Heart right ventricle (tissue), 16 donors: ENCODE data around the gene TAAR2. TPM values are rescaled to one million over a fixed set of nuclear protein-coding genes. Genes with fewer than 3 reads are reported as not detected.
"Not testable (repeated sequence)": the region's sequence is repeated elsewhere in the genome, so short reads cannot be mapped to it uniquely, and the experiment has no call there.

Experiments
- ATAC-seq, 8 donors: fragments of 200-7000 bp; cut with Tn5 transposase; one replicate each; pipeline ENCODE4 v1.9.1; 2020; ENCODE audit warnings: mild to moderate bottlenecking in 8 of 8, moderate library complexity in 8 of 8, moderate number of reproducible peaks in 1 of 8
- DNase-seq, 2 donors: peaks; one replicate each; pipeline ENCODE4 v3.0.0-alpha.2; 2020
- H3K27ac ChIP-seq, 10 donors: fragments of 200-600 bp; sonication (generic) in 2 of 10; one replicate each; pipeline versions ENCODE4 v1.5.0 to v1.8.0; 2020 to 2022; ENCODE audit warnings: mild to moderate bottlenecking in 3 of 10
- H3K27me3 ChIP-seq, 7 donors: fragments of 200-600 bp; one replicate each; pipeline ENCODE4 v1.8.0; 2021 to 2022; ENCODE audit warnings: mild to moderate bottlenecking in 2 of 7
- H3K36me3 ChIP-seq, 9 donors: fragments of 200-600 bp; sonication (generic) in 1 of 9; one replicate each; pipeline versions ENCODE4 v1.5.0 to v1.8.0; 2020 to 2022; ENCODE audit warnings: mild to moderate bottlenecking in 2 of 9
- H3K4me1 ChIP-seq, 9 donors: fragments of 200-600 bp; sonication (generic) in 1 of 9; one replicate each; pipeline versions ENCODE4 v1.5.0 to v1.8.0; 2020 to 2022; ENCODE audit warnings: mild to moderate bottlenecking in 4 of 9
- H3K4me3 ChIP-seq, 10 donors: fragments of 200-600 bp; sonication (generic) in 2 of 10; one replicate each; pipeline versions ENCODE4 v1.5.0 to v1.8.0; 2020 to 2022; ENCODE audit warnings: mild to moderate bottlenecking in 7 of 10, moderate library complexity in 2 of 10
- H3K9me3 ChIP-seq, 11 donors: fragments of 200-600 bp in 10 of 11; sonication (generic) in 2 of 11; one replicate each; pipeline versions ENCODE4 v1.5.0 to v1.8.0; 2013 to 2022; ENCODE audit warnings: mild to moderate bottlenecking in 2 of 11, control low read depth in 1 of 11, moderate library complexity in 1 of 11
- WGBS, 2 donors: extraction: QIAGEN DNeasy Blood & Tissue Kit; methylation state at CpG; one replicate each; pipeline ENCODE4 v1.1.7; 2013; ENCODE audit warnings: inconsistent platforms in 1 of 2; 5-methylcytosine and 5-hydroxymethylcytosine counted together
- intact Hi-C, 10 donors: fragments of 100-400 bp; cut with DNase I; formaldehyde crosslinking; loops; one replicate each; pipeline versions ENCODE4 v1.11.1 to v1.14.2; 2022
- polyA plus RNA-seq, 2 donors: library from polyadenylated mRNA; stranded (reverse); fragments of 200-250 nt; gene quantifications; one replicate each; pipeline ENCODE4 v1.2.3, GENCODE V29; 2013
- total RNA-seq, 10 donors: library from RNA; stranded (reverse); fragmentation: NEBNext Ultra II Directional in 3 of 10; extraction: Animal tissue kit (Norgen Biotek cat#: 25700) in 3 of 10; gene quantifications; one replicate each; pipeline versions ENCODE4 v1.2.1 to v1.2.4, GENCODE V29; 2021 to 2023
- TF ChIP-seq, protein P1 (sequence below), 9 donors: fragments of 200-600 bp; sonication (generic) in 2 of 9; IDR thresholded peaks; one replicate each; pipeline versions ENCODE4 v1.5.0 to v1.8.0; 2021 to 2022; ENCODE audit warnings: antibody characterized with exemption in 9 of 9, mild to moderate bottlenecking in 5 of 9, moderate library complexity in 1 of 9
- donor health status: Arrhythmogenic right ventricular cardiomyopathy.
- donor health status: ischemic (EF 13 %, LVEDD 7.1; RV severe dilation, severe dysfunction).
- donor health status: healthy with polysubstance abuse.
- donor health status: DM: no; HTN: yes; CAD: no.
- donor health status: DM: no; HTN: no; CAD: no.
- donor health status: ischemic (EF 25% LVEDD 6.9; RV normal size, moderate dysfunction).
- donor health status: ischemic (EF 25% LVEDD 5.7; RV mildly dilated, moderate dysfunction).
- donor health status: healthy.
- donor health status: DM: yes; HTN: yes; CAD: no.
- donor health status: Ischemic cardiomyopathy.
- donor health status: ischemic (EF 35%, LVEDD 5.7; RV mildly dilated, moderate dysfunction).
- donor health status: nonischemic (EF 11% LVEDD 7.7; RV severe dilation, severe dysfunction).
- donor health status: DM: yes; HTN: yes; CAD: no.
- donor health status: PGD.
- donor health status: ischemic (EF 29% LVEDD 5.4; RV normal size, mild dysfunction).
- donor health status: nonischemic (EF 23%, LVEDD 6.1; RV moderate dilation, normal function).

TAAR2 gene
- total and polyA plus RNA-seq, 12 donors, result not detected

DNA sequence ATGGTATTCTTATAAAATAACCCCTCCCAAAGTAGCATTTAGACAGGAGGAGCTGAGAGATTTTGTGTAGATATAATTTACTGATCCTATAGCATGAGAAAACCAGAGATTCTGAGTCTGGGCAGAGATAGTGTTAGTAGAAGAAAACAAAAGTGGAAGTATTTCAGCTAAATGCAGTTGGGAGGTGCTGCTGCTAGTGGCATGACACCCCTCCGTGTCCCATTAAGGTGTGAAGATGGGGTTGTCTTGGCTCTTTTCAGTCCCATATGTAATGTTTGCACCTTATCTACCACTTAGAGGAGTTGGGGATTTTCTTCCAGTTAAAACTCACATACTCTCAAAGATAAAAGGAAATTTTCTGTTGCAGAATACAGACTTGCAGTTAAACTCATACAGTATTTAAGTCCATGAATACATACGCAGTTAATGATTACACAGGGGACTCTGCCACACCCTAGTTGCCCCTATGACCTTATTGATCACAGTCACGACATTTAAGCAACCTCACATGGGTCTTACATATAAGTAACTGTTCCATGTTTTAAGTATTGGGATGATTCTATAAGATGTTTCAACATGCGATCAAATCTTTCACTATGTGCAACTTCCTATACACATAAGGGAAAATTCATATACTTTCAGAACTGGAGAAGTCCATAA, 11.5 kb downstream of the TAAR2 start:
- H3K27me3 ChIP-seq, result peaks cover 0 to 3% (median 0%) of the 10 kb centered on the region in 7 donors
- ATAC-seq (no peak), DNase-seq (no peak)
- WGBS, 2 donors, result 59% methylated on average over 4 of the region's 4 CpGs
- H3K36me3 ChIP-seq, result no peaks in the 10 kb centered on the region
- no peak overlapping the region for H3K4me3 ChIP-seq
- no peaks in the 10 kb centered on the region for H3K9me3 ChIP-seq
- no peak overlapping the region for H3K27ac ChIP-seq
- TF ChIP-seq, protein P1, sequence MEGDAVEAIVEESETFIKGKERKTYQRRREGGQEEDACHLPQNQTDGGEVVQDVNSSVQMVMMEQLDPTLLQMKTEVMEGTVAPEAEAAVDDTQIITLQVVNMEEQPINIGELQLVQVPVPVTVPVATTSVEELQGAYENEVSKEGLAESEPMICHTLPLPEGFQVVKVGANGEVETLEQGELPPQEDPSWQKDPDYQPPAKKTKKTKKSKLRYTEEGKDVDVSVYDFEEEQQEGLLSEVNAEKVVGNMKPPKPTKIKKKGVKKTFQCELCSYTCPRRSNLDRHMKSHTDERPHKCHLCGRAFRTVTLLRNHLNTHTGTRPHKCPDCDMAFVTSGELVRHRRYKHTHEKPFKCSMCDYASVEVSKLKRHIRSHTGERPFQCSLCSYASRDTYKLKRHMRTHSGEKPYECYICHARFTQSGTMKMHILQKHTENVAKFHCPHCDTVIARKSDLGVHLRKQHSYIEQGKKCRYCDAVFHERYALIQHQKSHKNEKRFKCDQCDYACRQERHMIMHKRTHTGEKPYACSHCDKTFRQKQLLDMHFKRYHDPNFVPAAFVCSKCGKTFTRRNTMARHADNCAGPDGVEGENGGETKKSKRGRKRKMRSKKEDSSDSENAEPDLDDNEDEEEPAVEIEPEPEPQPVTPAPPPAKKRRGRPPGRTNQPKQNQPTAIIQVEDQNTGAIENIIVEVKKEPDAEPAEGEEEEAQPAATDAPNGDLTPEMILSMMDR (IDR thresholded peaks at IDR 0.05), result no peak
- H3K4me1 ChIP-seq, result no peaks in the 10 kb centered on the region
- intact Hi-C loops, result no loop called here

GRCh38 chr6:132611616-132612015, 12.5 kb downstream of the TAAR2 start:
- Histone ChIP-seq H3K27me3 (peaks cover 0 to 3% (median 0%) of the 10 kb centered on the region in 7 donors), H3K9me3 (no peaks in the 10 kb centered on the region), H3K36me3 (no peaks in the 10 kb centered on the region), H3K4me3 (no peak overlapping the region), H3K4me1 (no peaks in the 10 kb centered on the region), H3K27ac (no peak overlapping the region)
- intact Hi-C loops, result no loop called here
- TF ChIP-seq, protein P1 (IDR thresholded peaks at IDR 0.05), result no peak
- ATAC-seq (no peak), DNase-seq (no peak)
- WGBS, 2 donors, result 83 to 87% methylated on average over 2 of the region's 2 CpGs

GRCh38 chr6:132607544-132608233, 16.4 kb downstream of the TAAR2 start:
- intact Hi-C loops, result no loop called here
- peaks cover 0 to 10% (median 0%) of the 10 kb centered on the region in 7 donors for H3K27me3 ChIP-seq
- TF ChIP-seq, protein P1 (IDR thresholded peaks at IDR 0.05), result no peak
- H3K9me3 ChIP-seq, result no peaks in the 10 kb centered on the region
- no peak overlapping the region for H3K4me3 ChIP-seq
- ATAC-seq, result no peak
- DNase-seq, result no peak
- no peak overlapping the region for H3K27ac ChIP-seq
- no peaks in the 10 kb centered on the region for H3K4me1 ChIP-seq
- WGBS, 2 donors, result 86 to 87% methylated on average over 5 of the region's 5 CpGs
- no peaks in the 10 kb centered on the region for H3K36me3 ChIP-seq

GRCh38 chr6:132604635-132605152, 19.4 kb downstream of the TAAR2 start:
- intact Hi-C loops, result no loop called here
- Histone ChIP-seq H3K27me3 (peaks cover 0 to 13% (median 0%) of the 10 kb centered on the region in 7 donors), H3K9me3 (no peaks in the 10 kb centered on the region), H3K36me3 (no peaks in the 10 kb centered on the region), H3K27ac (no peak overlapping the region), H3K4me3 (no peak overlapping the region), H3K4me1 (no peaks in the 10 kb centered on the region)
- DNase-seq (no peak), ATAC-seq (no peak)
- TF ChIP-seq, protein P1 (IDR thresholded peaks at IDR 0.05), result no peak
- WGBS, 2 donors, result 71 to 76% methylated on average over 8 of the region's 8 CpGs

DNA sequence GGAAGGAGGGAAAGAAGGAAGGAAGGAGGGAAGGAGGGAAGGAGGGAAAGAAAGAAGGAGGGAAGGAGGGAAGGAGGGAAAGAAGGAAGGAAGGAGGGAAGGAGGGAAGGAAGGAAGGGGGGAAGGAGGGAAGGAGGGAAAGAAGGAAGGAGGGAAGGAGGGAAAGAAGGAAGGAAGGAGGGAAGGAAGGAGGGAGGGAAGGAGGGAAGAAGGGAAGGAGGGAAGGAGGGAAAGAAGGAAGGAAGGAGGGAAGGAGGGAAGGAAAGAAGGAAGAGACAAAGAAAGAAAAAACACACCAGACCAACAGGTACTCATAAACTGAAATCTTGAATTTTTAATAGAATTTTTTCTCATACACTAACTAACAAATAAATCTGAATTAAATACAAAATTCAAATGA, 23.2 kb downstream of the TAAR2 start:
- H3K9me3 ChIP-seq, DNase-seq, intact Hi-C loops, H3K4me3 ChIP-seq, H3K27ac ChIP-seq, H3K4me1 ChIP-seq, ATAC-seq, H3K36me3 ChIP-seq: not testable (repeated sequence)
- H3K27me3 ChIP-seq, result peaks cover 0 to 16% (median 8%) of the 10 kb centered on the region in 7 donors
